ENCODE measurements around the gene RAE1. TPM values are rescaled to one million over a fixed set of nuclear protein-coding genes. Genes with fewer than 3 reads are reported as not detected.

RAE1 gene
- total RNA-seq, 1 donor from 2014 or later = 14.9 TPM

- no peaks in the 10 kb centered on the region for H3K9me3 ChIP-seq
- TF ChIP-seq CTCF (IDR thresholded peaks at IDR 0.05) = no peak
- H3K27ac ChIP-seq = peak overlapping the region; percentile 42
- peaks cover 90% of the 10 kb centered on the region for H3K36me3 ChIP-seq
- ATAC-seq (no peak), DNase-seq (no peak)
- peaks cover 9% of the 10 kb centered on the region for H3K4me1 ChIP-seq
- H3K4me3 ChIP-seq = no peak overlapping the region
- no peaks in the 10 kb centered on the region for H3K27me3 ChIP-seq
- intact Hi-C loops (cut with DNase I) = loop anchor here (10.0 kb wide), 1 partner anchor 220 kb away; no protein-coding TSS in a partner anchor
Measured at GRCh38 chr20:57374343-57374930, 23.4 kb downstream of the RAE1 start.

GRCh38 chr20:57374931-57375651, 24.0 kb downstream of the RAE1 start:
- H3K36me3 ChIP-seq = peaks cover 83% of the 10 kb centered on the region
- peak; percentile 73 for DNase-seq

GRCh38 chr20:57375652-57376230, 24.7 kb downstream of the RAE1 start:
- Histone ChIP-seq H3K9me3 (no peaks in the 10 kb centered on the region), H3K4me1 (peaks cover 9% of the 10 kb centered on the region), H3K27ac (peak overlapping the region; percentile 42), H3K4me3 (peak overlapping the region; percentile 28), H3K36me3 (peaks cover 83% of the 10 kb centered on the region), H3K27me3 (no peaks in the 10 kb centered on the region)
- no peak for TF ChIP-seq CTCF (IDR thresholded peaks at IDR 0.05)
- ATAC-seq = peak; percentile 8
- intact Hi-C loops (cut with DNase I) = loop anchor here (10.0 kb wide), 1 partner anchor 219 kb away; no protein-coding TSS in a partner anchor
- DNase-seq = no peak

More at GRCh38 chr20:57374931-57375651, 24.0 kb downstream of the RAE1 start:
- H3K4me3 ChIP-seq = peak overlapping the region; percentile 28
- no peak for TF ChIP-seq CTCF (IDR thresholded peaks at IDR 0.05)
- intact Hi-C loops (cut with DNase I) = loop anchor here (10.0 kb wide), 1 partner anchor 220 kb away; no protein-coding TSS in a partner anchor
- H3K27me3 ChIP-seq = no peaks in the 10 kb centered on the region
- peaks cover 9% of the 10 kb centered on the region for H3K4me1 ChIP-seq
- no peaks in the 10 kb centered on the region for H3K9me3 ChIP-seq
- ATAC-seq = peak; percentile 92
- peak overlapping the region; percentile 42 for H3K27ac ChIP-seq

- no peak for ATAC-seq
- no peak for TF ChIP-seq CTCF (IDR thresholded peaks at IDR 0.05)
Measured at GRCh38 chr20:57377350-57377749, 26.3 kb downstream of the RAE1 start.

GRCh38 chr20:57378107-57378506, 27.1 kb downstream of the RAE1 start:
- Histone ChIP-seq H3K27me3 (no peaks in the 10 kb centered on the region), H3K36me3 (peaks cover 62% of the 10 kb centered on the region), H3K4me3 (no peak overlapping the region), H3K27ac (no peak overlapping the region), H3K4me1 (peaks cover 9% of the 10 kb centered on the region), H3K9me3 (no peaks in the 10 kb centered on the region)
- DNase-seq = no peak
- intact Hi-C loops (cut with DNase I) = loop anchor here (10.0 kb wide), 1 partner anchor 217 kb away; no protein-coding TSS in a partner anchor
- TF ChIP-seq CTCF (IDR thresholded peaks at IDR 0.05) = no peak
- ATAC-seq = no peak

More at GRCh38 chr20:57377350-57377749, 26.3 kb downstream of the RAE1 start:
- no peaks in the 10 kb centered on the region for H3K27me3 ChIP-seq
- no peaks in the 10 kb centered on the region for H3K9me3 ChIP-seq
- DNase-seq = no peak
- no peak overlapping the region for H3K27ac ChIP-seq
- H3K36me3 ChIP-seq = peaks cover 69% of the 10 kb centered on the region
- H3K4me1 ChIP-seq = peaks cover 9% of the 10 kb centered on the region
- intact Hi-C loops (cut with DNase I) = loop anchor here (10.0 kb wide), 1 partner anchor 217 kb away; no protein-coding TSS in a partner anchor
- H3K4me3 ChIP-seq = no peak overlapping the region
